ENCODE data around the gene CLPTM1. TPM values are rescaled to one million over a fixed set of nuclear protein-coding genes. Genes with fewer than 3 reads are reported as not detected.

The CLPTM1 gene
- polyA plus RNA-seq, 3 donors: 120 to 129 (median 127) TPM

DNA sequence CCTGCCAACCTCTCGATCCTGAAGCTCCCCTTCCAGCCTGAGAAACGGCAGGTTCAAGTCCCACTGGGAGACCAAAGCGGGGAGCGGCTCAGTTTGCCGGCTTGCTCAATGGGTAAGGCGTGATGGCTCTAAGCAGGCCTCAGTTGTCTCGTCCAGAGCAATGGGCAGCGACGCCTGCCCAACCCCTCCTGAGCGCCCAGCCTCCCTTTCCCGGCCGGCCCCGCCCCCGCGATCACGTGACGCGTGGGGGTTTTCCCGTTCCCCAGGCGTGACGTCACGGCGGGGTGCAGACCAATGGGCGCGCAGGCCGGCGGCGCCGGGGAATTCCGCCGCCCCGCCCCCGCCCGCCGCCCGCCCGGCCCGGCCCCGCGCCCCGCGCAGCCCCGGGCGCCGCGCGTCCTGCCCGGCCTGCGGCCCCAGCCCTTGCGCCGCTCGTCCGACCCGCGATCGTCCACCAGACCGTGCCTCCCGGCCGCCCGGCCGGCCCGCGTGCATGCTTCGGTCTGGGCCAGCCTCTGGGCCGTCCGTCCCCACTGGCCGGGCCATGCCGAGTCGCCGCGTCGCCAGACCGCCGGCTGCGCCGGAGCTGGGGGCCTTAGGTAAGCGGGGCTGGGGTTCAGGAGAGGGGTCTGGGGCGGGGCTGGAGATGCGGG, 46.0 kb downstream of the CLPTM1 start, which contains the start of gene RELB:
TSS of gene RELB (plus strand) at position 378 of the 653 bp plus-strand sequence. CDS start at position 494, 116 bp downstream.
- peak; percentile 92 for DNase-seq

DNA sequence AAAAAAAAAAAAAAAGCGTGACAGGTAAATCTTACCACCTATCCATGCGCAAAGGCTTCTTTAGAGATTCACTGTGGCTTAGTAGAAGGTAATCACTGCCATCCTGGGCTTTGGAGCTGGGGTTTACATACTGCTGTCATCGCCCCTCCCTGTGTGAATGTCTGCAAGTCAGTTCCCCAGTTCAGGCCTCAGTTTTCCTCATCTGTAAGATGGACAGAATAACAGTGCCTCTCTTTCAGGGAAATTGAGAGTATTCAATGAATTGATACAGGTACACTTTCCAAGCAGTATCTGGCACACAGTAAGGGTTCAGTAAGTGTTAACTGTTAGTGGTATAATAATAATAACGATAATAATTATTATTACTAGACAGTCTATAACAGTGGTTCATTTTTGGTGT, 48.3 kb downstream of the CLPTM1 start:
- no peak for DNase-seq

DNA sequence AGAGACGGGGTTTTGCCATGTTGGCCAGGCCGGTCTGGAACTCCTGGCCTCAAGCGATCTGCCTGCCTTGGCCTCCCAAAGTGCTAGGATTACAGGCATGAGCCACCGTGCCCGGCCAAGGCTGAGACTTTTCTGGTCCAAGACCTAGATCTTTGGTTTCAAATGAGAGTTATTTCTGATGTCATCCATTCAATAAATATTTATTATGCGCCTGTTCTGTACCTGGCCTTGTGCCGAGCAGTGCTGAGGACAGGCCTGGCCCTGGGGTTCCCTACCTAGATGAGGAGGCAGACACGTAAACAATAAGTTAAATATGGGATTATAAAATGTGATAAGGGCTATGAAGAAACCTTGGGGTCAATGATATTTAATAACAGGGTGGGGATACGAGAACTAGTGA, 50.6 kb downstream of the CLPTM1 start:
- no peak for DNase-seq

DNA sequence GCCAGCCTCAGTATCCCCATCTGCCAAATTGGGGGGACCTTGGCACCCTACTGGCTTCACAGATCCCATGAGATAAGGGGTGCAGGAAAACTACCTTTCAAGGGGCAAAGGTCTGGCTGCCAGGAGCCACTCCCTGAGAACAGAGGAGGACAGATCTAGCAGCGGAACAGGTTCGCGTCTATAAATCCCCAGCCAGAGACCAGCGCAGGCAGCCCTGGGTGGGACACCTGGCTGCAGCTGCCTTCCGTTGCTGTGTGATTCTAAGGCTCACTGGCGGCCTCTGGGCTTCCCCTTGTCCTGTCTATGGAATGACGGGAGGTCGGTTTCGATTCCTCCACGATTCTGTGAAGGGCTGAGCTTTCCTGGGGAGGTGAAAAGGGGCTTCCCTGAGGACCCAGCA, 53.4 kb downstream of the CLPTM1 start:
- no peak for DNase-seq

DNA sequence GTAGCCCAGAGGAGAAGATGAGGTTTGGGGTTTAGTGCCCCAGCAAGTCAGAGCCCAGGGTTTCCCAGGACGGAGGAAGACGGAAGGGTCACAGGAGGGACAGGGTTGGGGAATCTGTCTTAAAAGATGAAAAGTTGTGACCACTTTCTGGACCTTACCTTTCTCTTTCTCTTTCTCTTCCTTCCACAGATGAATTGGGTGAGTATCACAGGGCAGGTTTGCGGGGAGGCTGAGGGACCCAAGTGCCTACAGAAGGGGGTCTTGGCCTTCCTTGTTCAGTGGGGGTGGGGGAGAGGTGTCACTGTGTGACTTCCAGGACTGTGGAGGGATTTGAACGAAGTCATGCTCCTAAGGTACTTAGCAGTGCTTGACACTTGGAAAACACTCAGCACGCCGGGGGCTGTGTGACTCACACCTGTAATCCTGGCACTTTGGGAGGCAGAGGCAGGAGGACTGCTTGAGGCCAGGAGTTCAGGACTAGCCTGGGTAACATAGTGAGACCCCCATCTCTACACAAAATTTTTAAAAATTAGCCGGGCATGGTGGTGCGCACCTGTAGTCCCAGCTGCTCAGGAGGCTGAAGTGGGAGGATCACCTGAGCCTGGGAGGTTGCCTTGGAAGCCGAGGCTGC, 54.6 kb downstream of the CLPTM1 start:
- no peak for DNase-seq

DNA sequence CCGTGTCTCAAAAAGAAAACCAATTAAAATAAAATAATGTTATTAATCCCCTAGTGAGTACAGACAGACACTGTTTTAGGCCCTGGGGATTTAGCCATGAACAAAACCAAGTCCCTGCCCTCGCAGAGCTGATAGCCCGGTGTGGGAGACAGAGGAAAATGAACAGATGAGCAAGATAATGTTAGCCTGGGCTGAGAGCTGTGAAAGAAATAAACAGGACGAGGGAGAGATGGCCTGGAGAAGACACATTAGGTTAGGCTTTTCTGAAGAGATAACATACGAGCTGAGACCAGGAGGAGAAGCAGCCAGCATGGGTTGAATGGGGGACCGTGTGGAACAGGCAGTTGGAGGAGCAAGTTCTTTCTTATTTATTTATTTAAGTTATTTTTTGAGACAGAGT, 55.1 kb downstream of the CLPTM1 start:
- no peak for DNase-seq

DNA sequence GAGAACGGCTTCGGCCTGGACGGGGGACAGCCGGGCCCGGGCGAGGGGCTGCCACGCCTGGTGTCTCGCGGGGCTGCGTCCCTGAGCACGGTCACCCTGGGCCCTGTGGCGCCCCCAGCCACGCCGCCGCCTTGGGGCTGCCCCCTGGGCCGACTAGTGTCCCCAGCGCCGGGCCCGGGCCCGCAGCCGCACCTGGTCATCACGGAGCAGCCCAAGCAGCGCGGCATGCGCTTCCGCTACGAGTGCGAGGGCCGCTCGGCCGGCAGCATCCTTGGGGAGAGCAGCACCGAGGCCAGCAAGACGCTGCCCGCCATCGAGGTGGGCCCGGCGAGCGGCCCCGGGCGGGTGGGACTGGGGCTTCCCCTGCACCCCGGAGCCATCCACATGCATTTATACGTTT, 56.8 kb downstream of the CLPTM1 start:
- no peak for DNase-seq

DNA sequence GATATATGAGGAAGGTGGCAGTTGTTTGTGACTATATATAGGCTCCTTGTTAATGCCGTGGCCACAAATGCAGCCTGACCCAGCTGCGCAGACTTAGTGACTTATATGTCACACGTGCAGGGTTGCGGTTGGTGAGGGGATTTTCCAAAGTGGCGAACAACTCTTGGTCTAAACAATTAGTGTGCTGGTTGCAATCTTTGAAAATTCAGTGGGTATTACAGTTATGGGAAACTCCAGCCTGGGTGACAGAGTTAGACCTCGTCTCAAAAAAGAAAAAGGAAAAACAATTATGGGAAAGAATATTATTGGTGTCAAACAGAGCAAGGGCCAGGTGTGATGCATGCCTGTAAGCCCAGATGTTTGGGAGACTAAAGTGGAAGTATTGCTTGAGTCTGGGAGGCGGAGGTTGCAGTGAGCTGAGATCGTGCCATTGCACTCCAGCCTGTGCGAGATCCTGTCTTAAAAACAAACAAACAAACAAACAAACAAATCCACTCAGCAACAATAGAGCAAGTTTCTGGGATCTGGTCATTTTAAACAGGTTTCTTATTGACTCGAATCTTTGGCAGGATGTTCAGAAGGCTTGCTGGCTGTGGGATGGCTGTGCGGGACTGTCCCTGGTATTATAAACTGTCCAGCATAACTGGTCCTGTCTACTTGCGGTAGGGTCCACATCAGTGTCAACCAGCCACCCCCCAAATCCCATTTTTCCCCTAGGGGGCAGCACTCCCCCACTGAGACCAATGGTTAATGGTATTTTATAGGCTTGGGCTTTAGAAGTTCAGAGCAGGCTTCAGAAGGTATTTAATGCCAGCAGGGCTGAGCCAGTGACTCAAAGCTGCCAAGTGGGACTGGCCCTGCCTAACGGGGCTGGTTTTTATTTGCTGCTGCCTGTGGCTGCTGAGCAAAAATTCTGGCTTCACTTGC, 61.5 kb downstream of the CLPTM1 start:
- DNase-seq: peak; percentile 31

DNA sequence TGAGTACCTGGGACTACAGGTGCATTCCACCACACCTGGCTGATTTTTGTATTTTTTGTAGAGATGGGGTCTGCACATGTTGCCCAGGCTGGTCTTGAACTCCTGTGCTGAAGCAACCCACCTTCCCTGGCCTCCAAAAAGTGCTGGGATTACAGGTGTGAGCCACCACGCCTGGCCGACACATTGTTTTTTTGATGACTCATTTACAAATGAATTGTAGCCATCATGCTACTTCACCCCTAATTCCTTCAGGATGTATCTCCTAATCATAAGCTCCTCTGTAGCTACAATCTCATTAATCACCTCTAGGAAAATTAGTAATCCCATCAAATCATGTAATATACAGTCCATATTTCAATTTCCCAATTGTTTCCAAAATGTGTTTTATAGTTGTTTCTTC, 64.0 kb downstream of the CLPTM1 start:
- no peak for DNase-seq

DNA sequence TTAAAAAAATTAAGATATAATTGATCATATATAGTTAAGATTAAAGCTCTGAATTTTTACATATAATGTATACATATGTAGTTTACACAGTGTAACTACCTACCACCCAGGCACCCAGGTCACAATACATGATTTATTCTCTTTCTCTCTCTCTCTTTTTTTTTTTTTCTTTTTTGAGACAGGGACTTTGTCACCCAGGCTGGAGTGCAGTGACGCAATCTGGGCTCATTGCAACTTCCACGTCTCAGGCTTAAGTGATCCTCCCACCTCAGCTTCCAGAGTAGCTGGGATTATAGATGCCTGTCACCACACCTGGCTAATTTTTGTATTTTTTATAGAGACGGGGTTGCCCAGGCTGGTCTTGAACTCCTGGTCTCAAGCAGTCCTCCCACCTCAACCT, 64.9 kb downstream of the CLPTM1 start:
- no peak for DNase-seq

DNA sequence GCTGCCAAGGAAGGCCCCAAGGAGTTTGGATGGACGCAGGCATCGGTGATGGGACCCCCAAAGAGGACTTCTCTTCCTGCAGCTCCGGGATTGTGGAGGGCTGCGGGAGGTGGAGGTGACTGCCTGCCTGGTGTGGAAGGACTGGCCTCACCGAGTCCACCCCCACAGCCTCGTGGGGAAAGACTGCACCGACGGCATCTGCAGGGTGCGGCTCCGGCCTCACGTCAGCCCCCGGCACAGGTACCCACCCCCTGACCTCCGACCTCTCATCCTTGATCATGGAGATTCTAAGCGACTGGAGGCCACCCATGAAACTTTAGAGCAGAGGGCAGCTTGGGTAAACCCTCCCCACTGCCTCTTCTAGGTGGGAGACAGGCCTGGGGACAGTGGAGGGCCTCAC, 66.8 kb downstream of the CLPTM1 start:
- no peak for DNase-seq

DNA sequence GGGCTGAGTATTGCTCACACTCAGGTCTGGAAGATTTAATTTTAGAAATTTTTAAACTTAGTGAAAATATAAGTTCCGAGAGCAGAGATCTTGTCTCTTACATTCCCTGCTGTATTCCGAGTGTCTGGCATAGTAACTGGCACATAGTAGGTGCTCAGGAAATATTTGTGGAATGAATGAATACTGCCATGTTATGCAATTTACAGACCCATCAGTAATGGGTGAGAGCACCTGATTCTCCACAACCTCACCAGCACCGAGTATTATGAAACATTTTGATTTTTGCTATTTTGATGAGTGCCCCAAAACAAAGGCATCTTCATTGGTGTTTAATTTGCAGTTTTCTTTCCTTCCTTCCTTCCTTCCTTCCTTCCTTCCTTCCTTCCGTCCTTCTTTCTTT, 67.9 kb downstream of the CLPTM1 start:
- no peak for DNase-seq

DNA sequence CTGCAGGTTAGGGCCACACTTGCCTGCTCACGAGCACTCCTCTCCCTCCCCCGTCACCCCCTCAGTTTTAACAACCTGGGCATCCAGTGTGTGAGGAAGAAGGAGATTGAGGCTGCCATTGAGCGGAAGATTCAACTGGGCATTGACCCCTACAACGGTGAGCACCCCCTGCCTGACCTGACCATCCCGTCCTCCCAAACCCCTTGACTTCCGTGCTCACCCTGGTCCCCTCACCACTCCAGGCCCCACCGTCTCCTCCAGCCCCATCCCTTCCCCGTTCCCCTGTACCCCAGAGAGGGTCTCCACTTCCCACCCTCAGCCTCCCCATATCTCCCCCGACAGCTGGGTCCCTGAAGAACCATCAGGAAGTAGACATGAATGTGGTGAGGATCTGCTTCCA, 70.1 kb downstream of the CLPTM1 start:
- DNase-seq: no peak

DNA sequence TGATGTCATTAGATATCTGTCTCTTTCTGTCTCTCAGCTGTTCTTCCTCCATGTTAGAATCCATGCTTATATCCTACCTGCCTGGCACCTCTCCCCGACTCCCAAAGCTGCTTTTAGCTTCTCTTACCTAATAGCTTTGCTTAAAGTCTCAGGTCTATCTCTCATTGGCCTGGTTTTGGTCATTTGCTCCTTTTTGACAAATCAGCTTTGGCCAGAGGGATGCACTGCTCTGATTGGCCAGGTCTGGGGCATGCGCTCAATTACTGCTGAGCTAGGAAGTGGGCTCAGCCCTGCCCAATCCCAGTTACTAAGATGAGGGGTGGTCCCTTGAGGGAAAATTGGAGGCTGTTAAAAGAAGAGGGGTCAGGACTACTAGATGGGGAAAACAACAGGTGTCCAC, 72.2 kb downstream of the CLPTM1 start:
- DNase-seq: no peak

DNA sequence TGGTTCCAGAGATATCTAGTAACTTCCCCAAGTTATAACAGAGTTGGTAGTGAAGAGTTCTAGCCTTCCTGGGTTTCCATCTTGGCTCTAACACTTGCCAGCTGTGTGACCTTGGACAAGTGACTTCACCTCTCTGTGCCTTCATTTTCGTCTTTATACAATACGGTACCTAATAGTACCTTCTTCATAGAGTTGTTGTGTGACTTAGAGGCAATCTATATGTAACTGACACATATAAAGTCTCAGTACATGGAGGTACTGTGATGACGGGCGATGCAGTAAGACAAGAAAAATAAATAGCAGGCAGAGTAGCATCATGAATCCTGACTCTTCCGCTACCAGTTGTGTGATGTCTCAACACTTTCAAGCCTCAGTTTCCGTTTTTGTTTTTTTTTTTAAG, 75.6 kb downstream of the CLPTM1 start:
- no peak for DNase-seq

DNA sequence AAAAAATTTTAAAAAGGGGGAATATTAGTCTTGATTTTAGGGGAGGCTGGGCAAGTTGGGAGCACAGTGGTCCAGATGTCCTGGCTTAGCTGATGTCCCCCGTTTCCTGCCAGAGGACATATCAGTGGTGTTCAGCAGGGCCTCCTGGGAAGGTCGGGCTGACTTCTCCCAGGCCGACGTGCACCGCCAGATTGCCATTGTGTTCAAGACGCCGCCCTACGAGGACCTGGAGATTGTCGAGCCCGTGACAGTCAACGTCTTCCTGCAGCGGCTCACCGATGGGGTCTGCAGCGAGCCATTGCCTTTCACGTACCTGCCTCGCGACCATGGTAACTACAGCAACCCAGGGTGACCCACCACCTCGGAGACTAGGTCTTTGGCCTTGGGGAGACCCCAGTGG, 77.2 kb downstream of the CLPTM1 start:
- DNase-seq: no peak

DNA sequence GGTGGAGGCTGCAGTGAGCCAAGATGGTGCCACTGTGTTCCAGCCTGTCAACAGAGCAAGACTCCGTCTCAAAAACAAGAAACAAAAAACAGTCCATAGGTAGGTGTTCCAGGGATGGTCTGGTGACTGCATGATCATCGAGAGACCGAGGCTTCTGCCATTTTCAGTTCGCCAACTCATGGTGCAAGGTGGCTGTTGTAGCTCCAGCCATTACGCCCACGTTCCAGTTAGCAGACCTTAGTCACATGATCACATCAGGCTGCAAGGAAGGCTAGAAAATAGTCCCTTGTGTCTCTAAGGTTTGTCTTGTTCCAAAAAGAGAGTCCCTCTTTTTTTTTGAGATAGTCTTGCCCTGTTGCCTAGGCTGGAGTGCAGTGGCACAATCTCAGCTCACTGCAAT, 80.6 kb downstream of the CLPTM1 start:
- no peak for DNase-seq

DNA sequence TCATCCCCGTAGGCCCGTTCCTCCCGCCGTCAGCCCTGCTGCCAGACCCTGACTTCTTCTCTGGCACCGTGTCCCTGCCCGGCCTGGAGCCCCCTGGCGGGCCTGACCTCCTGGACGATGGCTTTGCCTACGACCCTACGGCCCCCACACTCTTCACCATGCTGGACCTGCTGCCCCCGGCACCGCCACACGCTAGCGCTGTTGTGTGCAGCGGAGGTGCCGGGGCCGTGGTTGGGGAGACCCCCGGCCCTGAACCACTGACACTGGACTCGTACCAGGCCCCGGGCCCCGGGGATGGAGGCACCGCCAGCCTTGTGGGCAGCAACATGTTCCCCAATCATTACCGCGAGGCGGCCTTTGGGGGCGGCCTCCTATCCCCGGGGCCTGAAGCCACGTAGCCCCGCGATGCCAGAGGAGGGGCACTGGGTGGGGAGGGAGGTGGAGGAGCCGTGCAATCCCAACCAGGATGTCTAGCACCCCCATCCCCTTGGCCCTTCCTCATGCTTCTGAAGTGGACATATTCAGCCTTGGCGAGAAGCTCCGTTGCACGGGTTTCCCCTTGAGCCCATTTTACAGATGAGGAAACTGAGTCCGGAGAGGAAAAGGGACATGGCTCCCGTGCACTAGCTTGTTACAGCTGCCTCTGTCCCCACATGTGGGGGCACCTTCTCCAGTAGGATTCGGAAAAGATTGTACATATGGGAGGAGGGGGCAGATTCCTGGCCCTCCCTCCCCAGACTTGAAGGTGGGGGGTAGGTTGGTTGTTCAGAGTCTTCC, 82.4 kb downstream of the CLPTM1 start:
- no peak for DNase-seq

DNA sequence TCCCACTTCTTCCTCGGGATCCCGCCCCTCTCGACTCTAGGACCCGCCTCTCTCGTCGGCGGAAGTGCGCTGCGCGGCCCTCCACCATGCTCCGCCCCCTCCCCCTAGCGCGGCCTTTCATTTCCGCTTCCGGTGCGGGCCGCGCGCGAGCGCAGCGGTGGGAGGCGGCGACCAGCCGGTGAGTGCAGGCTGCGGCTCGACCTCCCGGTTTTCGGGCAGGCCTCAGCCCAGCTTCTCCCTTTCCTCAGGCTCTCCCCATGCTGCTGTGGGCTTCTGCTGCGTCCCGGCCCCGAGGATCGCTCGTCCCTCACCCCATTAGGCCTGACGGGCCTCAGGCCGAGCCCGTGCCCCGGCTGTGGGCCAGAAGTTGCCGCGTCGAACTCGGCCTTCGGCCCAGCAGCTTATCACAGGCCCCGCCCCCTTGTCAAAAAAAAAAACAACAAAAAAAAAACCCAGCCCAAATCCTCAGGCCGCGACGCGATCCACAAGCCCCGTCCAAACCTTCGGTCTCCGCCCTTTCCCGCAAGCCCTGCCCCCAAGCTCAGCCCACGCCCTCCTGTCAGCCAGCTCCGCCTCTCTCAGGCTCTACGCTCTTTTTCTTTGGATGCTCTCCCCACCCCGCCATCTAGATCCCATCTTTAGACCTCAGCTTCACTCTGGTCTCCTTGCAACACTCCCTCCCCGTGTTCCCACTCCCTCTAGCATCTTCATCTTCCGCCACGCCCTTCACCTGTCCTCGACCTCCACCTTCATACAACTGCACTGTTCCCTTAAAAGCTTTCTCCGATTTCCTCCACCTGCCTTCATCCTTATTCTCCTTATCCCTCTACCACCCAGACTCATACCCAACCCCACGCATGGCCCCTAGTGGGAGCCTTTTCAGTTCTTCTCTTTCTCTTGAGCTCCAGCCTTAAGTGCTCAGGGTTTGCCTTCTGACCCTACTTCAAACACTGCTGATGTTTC, 84.0 kb downstream of the CLPTM1 start, which contains the start of gene CLASRP:
TSS of gene CLASRP (plus strand) at position 115 of the 963 bp plus-strand sequence. CDS start 1,168 bp downstream, outside the sequence.
- DNase-seq: peak; percentile 92

DNA sequence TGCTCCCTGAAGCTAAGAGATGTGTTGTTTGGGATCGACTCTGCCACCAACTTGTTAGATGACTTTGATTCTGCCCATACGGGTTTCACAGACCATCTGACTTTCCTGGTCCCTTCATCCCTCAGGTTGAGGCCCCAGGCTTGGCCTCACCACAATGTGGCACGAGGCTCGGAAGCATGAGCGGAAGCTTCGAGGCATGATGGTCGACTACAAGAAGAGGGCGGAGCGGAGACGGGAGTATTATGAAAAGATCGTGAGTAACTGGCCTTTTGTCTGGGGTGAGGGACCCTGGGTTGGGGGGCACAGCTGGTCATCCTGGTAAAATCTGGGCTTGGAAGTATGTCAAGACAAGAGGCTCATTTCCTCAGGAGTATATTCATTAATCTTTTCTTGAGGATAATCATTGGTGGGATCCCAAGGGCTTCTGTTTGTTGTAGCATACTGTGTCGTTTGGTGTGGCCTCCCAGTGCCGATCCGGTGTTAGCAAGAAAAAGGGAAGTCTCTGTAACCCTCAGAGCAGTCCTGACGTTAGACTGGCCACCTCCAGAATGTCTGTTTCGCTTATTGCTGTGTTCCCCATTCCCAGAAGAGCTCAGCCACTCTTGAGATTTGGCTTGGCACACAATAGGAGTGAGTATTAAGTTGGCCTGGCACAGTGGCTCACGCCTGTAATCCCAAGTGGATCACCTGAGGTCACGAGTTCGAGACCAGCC, 85.0 kb downstream of the CLPTM1 start:
- no peak for DNase-seq
